ENCODE measurements around the gene VTI1A. TPM values are rescaled to one million over a fixed set of nuclear protein-coding genes. Genes with fewer than 3 reads are reported as not detected.

Gene VTI1A
- total and polyA plus RNA-seq, 2 of the 8 experiments (the other 6 are each of a cell fraction or from before 2014, with no cell fraction given): 6.0 to 20.0 TPM

DNA sequence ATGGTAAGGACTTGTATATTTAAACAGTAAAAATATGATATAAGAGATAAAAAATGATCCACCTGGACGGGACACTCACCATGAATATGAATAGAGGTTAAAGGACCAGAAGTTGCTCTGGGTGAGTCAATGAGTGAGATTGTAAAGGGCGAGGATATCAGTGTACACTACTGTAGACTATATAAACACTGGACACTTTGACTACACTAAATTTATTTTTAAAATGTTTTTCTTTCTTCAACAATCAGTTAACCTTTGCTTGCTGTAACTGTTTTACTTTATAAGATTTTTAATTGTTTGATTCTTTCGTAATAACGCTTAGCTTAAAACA is 202.8 kb downstream of the VTI1A start (continued):
- TF ChIP-seq EP300 (IDR thresholded peaks at IDR 0.05; ENCODE audit: borderline replicate concordance in 1 of 2, low read depth in 2 of 2, low read length in 2 of 2) (no peak), HDAC2 (IDR thresholded peaks at IDR 0.05; ENCODE audit: borderline replicate concordance in 1 of 2, low read depth in 2 of 2, low read length in 2 of 2) (no peak), RAD21 (IDR thresholded peaks at IDR 0.05 in 1 of 2, conservative IDR thresholded peaks at IDR 0.05 in 1 of 2; ENCODE audit: low read depth in 2 of 2, low read length in 2 of 2) (no peak)
